HepG2 (cell line): ENCODE measurements around the gene ASIC3. TPM values are rescaled to one million over a fixed set of nuclear protein-coding genes. Genes with fewer than 3 reads are reported as not detected.

Source experiments
- PAXIP1 ChIP-seq: sonication (generic); formaldehyde crosslinking; conservative IDR thresholded peaks from 2 replicates; pipeline ENCODE4 v1.4.0; 2020; ENCODE audit warnings: mild to moderate bottlenecking, missing genetic modification reagents, moderate library complexity
- RXRA ChIP-seq: sonication (generic); formaldehyde crosslinking; IDR thresholded peaks from 2 replicates; pipeline ENCODE4 v1.5.1; 2020; ENCODE audit warnings: missing genetic modification reagents
- TBP ChIP-seq: sonication (generic); formaldehyde crosslinking; IDR thresholded peaks from 2 replicates; pipeline ENCODE4 v1.5.0; 2020; ENCODE audit warnings: missing genetic modification reagents
- ZBTB42 ChIP-seq: sonication (generic); formaldehyde crosslinking; IDR thresholded peaks from 2 replicates; pipeline ENCODE4 v1.5.0; 2020; ENCODE audit warnings: mild to moderate bottlenecking, missing genetic modification reagents
- ZEB1 ChIP-seq: IDR thresholded peaks from 2 replicates; pipeline ENCODE4 v1.6.1; 2012; ENCODE audit warnings: mild to moderate bottlenecking, low read depth, inconsistent platforms; ENCODE audit not compliant: insufficient replicate concordance
- ZFX ChIP-seq: sonication (generic); formaldehyde crosslinking; IDR thresholded peaks from 2 replicates; pipeline ENCODE4 v1.4.0; 2020; ENCODE audit warnings: mild to moderate bottlenecking, low read depth, missing genetic modification reagents, moderate library complexity
- ZNF878 ChIP-seq: sonication (generic); formaldehyde crosslinking; IDR thresholded peaks from 2 replicates; pipeline ENCODE4 v1.8.1; 2023; ENCODE audit warnings: mild to moderate bottlenecking, missing genetic modification reagents, moderate library complexity
- polyA plus RNA-seq, 8 experiments: library from polyadenylated mRNA; depleted of rRNA in 3 of 8; stranded (reverse) in 7 of 8; unstranded in 1 of 8; fragments of >200 nt; fragmentation: Illumina TruSeq in 4 of 8; extraction: Trizol in 4 of 8; gene quantifications; 2 replicates each; pipeline versions ENCODE4 v1.2.1 to v1.2.3, GENCODE V29; 2011 to 2016; ENCODE audit warnings: low read depth in 4 of 8, missing spikeins in 1 of 8, mixed read lengths in 1 of 8; ENCODE audit not compliant: insufficient read depth in 1 of 8
- total RNA-seq, 5 experiments: library from RNA; depleted of rRNA; stranded (reverse); fragments of >200 nt; fragmentation: Illumina TruSeq; extraction: Trizol; gene quantifications; 2 replicates each; pipeline ENCODE4 v1.2.3, GENCODE V29; 2016; ENCODE audit warnings: low read depth in 1 of 5
- TF ChIP-seq, protein P1 (sequence below): sonication (generic); formaldehyde crosslinking; IDR thresholded peaks from 2 replicates; pipeline ENCODE4 v1.4.0; 2020; ENCODE audit warnings: missing genetic modification reagents
- TF ChIP-seq, protein P2 (sequence below): sonication (generic); formaldehyde crosslinking; IDR thresholded peaks from 2 replicates; pipeline ENCODE4 v1.9.0; 2022; ENCODE audit warnings: missing genetic modification reagents, mild to moderate bottlenecking, borderline replicate concordance

The ASIC3 gene
- total and polyA plus RNA-seq, 2 of the 13 experiments (the other 11 are each of a cell fraction or from before 2014, with no cell fraction given): 0.51 TPM; not detected in 1

GRCh38 chr7:151005566-151005965 lies 42.8 kb upstream of the ASIC3 start (continued):
- TF ChIP-seq, protein P1, sequence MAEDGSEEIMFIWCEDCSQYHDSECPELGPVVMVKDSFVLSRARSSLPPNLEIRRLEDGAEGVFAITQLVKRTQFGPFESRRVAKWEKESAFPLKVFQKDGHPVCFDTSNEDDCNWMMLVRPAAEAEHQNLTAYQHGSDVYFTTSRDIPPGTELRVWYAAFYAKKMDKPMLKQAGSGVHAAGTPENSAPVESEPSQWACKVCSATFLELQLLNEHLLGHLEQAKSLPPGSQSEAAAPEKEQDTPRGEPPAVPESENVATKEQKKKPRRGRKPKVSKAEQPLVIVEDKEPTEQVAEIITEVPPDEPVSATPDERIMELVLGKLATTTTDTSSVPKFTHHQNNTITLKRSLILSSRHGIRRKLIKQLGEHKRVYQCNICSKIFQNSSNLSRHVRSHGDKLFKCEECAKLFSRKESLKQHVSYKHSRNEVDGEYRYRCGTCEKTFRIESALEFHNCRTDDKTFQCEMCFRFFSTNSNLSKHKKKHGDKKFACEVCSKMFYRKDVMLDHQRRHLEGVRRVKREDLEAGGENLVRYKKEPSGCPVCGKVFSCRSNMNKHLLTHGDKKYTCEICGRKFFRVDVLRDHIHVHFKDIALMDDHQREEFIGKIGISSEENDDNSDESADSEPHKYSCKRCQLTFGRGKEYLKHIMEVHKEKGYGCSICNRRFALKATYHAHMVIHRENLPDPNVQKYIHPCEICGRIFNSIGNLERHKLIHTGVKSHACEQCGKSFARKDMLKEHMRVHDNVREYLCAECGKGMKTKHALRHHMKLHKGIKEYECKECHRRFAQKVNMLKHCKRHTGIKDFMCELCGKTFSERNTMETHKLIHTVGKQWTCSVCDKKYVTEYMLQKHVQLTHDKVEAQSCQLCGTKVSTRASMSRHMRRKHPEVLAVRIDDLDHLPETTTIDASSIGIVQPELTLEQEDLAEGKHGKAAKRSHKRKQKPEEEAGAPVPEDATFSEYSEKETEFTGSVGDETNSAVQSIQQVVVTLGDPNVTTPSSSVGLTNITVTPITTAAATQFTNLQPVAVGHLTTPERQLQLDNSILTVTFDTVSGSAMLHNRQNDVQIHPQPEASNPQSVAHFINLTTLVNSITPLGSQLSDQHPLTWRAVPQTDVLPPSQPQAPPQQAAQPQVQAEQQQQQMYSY (CRISPR knock-in tag): peak; percentile 98
- TF ChIP-seq ZBTB42 (CRISPR knock-in tag) (no peak), RXRA (CRISPR knock-in tag) (peak; percentile 45; the same call in 1 of the 2 replicates), ZNF878 (no peak), TBP (CRISPR knock-in tag) (no peak), PAXIP1 (peak; percentile 56), ZEB1 (no peak), ZFX (CRISPR knock-in tag) (peak; percentile 34; the same call in 1 of the 2 replicates)
- TF ChIP-seq, protein P2, sequence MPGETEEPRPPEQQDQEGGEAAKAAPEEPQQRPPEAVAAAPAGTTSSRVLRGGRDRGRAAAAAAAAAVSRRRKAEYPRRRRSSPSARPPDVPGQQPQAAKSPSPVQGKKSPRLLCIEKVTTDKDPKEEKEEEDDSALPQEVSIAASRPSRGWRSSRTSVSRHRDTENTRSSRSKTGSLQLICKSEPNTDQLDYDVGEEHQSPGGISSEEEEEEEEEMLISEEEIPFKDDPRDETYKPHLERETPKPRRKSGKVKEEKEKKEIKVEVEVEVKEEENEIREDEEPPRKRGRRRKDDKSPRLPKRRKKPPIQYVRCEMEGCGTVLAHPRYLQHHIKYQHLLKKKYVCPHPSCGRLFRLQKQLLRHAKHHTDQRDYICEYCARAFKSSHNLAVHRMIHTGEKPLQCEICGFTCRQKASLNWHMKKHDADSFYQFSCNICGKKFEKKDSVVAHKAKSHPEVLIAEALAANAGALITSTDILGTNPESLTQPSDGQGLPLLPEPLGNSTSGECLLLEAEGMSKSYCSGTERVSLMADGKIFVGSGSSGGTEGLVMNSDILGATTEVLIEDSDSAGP (CRISPR knock-in tag): 0 out of 2 replicates have a peak, but pooled peaks have one; percentile 38
